Neuronal stem cell (in vitro differentiated cells): ENCODE data around the gene CEP57.

Experiments
- DNase-seq: peaks from one replicate; pipeline ENCODE4 v3.0.0-alpha.2; 2013; ENCODE audit warnings: low spot score
- H2AFZ ChIP-seq: one replicate; pipeline ENCODE4 v1.6.1; 2013; ENCODE audit warnings: mild to moderate bottlenecking, low read length, inconsistent platforms
- H2AK5ac ChIP-seq: 2 replicates; pipeline ENCODE4 v1.6.1; 2013; ENCODE audit warnings: low read depth, mild to moderate bottlenecking, inconsistent platforms, low read length, moderate library complexity, mixed read lengths
- H2BK120ac ChIP-seq: 2 replicates; pipeline ENCODE4 v1.6.1; 2013; ENCODE audit warnings: low read depth, mild to moderate bottlenecking, inconsistent platforms, low read length, moderate library complexity, mixed read lengths
- H2BK12ac ChIP-seq: one replicate; pipeline ENCODE4 v1.6.1; 2013; ENCODE audit warnings: low read length, inconsistent platforms
- H2BK15ac ChIP-seq: 2 replicates; pipeline ENCODE4 v1.6.1; 2013; ENCODE audit warnings: mild to moderate bottlenecking, low read length, inconsistent platforms, mixed read lengths
- H2BK5ac ChIP-seq: one replicate; pipeline ENCODE4 v1.6.1; 2013; ENCODE audit warnings: inconsistent platforms, mild to moderate bottlenecking, low read length, moderate library complexity
- H3K14ac ChIP-seq: one replicate; pipeline ENCODE4 v1.6.1; 2013; ENCODE audit warnings: low read length, inconsistent platforms
- H3K18ac ChIP-seq: 2 replicates; pipeline ENCODE4 v1.6.1; 2013; ENCODE audit warnings: low read length, inconsistent platforms
- H3K23ac ChIP-seq: 2 replicates; pipeline ENCODE4 v1.6.1; 2013; ENCODE audit warnings: low read depth, mild to moderate bottlenecking, mixed read lengths, low read length, inconsistent platforms; ENCODE audit not compliant: poor library complexity
- H3K27ac ChIP-seq: replicated peaks from 3 replicates; pipeline ENCODE4 v1.5.1; 2013; ENCODE audit warnings: low read length, inconsistent platforms
- H3K27me3 ChIP-seq, 3 experiments: 2 replicates each; pipeline ENCODE4 v1.6.1; 2013; ENCODE audit warnings: low read length in 3 of 3, mild to moderate bottlenecking in 2 of 3, inconsistent platforms in 1 of 3, low read depth in 1 of 3, mixed read lengths in 1 of 3, moderate library complexity in 1 of 3; ENCODE audit not compliant: control insufficient read depth in 3 of 3, insufficient read depth in 3 of 3
- H3K36me3 ChIP-seq, 2 donors: replicated peaks in 1 of 2; 2 replicates each; pipeline ENCODE4 v1.6.1; 2013; ENCODE audit warnings: low read length in 2 of 2; ENCODE audit not compliant: control insufficient read depth in 2 of 2, insufficient read depth in 2 of 2
- H3K4ac ChIP-seq: 2 replicates; pipeline ENCODE4 v1.6.1; 2013; ENCODE audit warnings: inconsistent platforms, mild to moderate bottlenecking, low read length, moderate library complexity
- H3K4me1 ChIP-seq, 2 donors: 1 replicate in 1 of 2; 2 replicates in 1 of 2; pipeline ENCODE4 v1.6.1; 2013; ENCODE audit warnings: low read length in 2 of 2, low read depth in 1 of 2; ENCODE audit not compliant: control insufficient read depth in 2 of 2, insufficient read depth in 1 of 2
- H3K4me2 ChIP-seq: one replicate; pipeline ENCODE4 v1.6.1; 2013; ENCODE audit warnings: mild to moderate bottlenecking, low read length, inconsistent platforms; ENCODE audit not compliant: insufficient read depth, poor library complexity, severe bottlenecking
- H3K4me3 ChIP-seq, 2 donors: 2 replicates each; pipeline ENCODE4 v1.5.1; 2013; ENCODE audit warnings: low read length in 2 of 2, mild to moderate bottlenecking in 2 of 2, inconsistent platforms in 1 of 2, moderate library complexity in 1 of 2
- H3K79me1 ChIP-seq: one replicate; pipeline ENCODE4 v1.6.1; 2013; ENCODE audit warnings: low read depth, mild to moderate bottlenecking, inconsistent platforms, low read length, moderate library complexity
- H3K9ac ChIP-seq: one replicate; pipeline ENCODE4 v1.6.1; 2013; ENCODE audit warnings: mild to moderate bottlenecking, low read depth, low read length, inconsistent platforms; ENCODE audit not compliant: poor library complexity
- H3K9me3 ChIP-seq, 2 donors: replicated peaks in 1 of 2; 2 replicates each; pipeline versions ENCODE3 to v1.6.1; 2013; ENCODE audit warnings: low read length in 2 of 2, mild to moderate bottlenecking in 2 of 2, inconsistent platforms in 1 of 2, low read depth in 1 of 2, mixed read lengths in 1 of 2, moderate library complexity in 1 of 2; ENCODE audit not compliant: control insufficient read depth in 2 of 2, insufficient read depth in 1 of 2
- H4K8ac ChIP-seq: one replicate; pipeline ENCODE4 v1.6.1; 2013; ENCODE audit warnings: low read depth, mild to moderate bottlenecking, inconsistent platforms, low read length, moderate library complexity
- H4K91ac ChIP-seq: one replicate; pipeline ENCODE4 v1.6.1; 2013; ENCODE audit warnings: low read length, low read depth, mild to moderate bottlenecking, inconsistent platforms; ENCODE audit not compliant: poor library complexity
- WGBS, 2 donors: extraction: QIAGEN DNeasy Blood & Tissue Kit; methylation state at CpG; one replicate each; pipeline ENCODE4 v1.1.7; 2013; ENCODE audit warnings: missing lambda C conversion rate in 2 of 2, mixed read lengths in 1 of 2; ENCODE audit not compliant: insufficient read length in 2 of 2, insufficient replicate concordance in 1 of 2; ENCODE audit errors: extremely low coverage in 2 of 2; 5-methylcytosine and 5-hydroxymethylcytosine counted together

The CEP57 gene

GRCh38 chr11:95829580-95830259, 39.4 kb downstream of the CEP57 start:
- Histone ChIP-seq H3K79me1 (no peaks in the 10 kb centered on the region), H2BK12ac (no peak overlapping the region), H3K4me3 (no peak overlapping the region), H4K91ac (no peak overlapping the region), H3K23ac (no peak overlapping the region), H2BK15ac (no peak overlapping the region), H2AK5ac (no peak overlapping the region), H3K14ac (no peak overlapping the region), H2BK5ac (no peak overlapping the region), H3K18ac (no peak overlapping the region), H2AFZ (no peak overlapping the region), H3K36me3 (peaks cover 11 to 98% of the 10 kb centered on the region in 2 donors), H3K9me3 (no peaks in the 10 kb centered on the region), H3K4me2 (no peak overlapping the region), H3K4me1 (no peaks in the 10 kb centered on the region), H4K8ac (no peak overlapping the region), H2BK120ac (no peak overlapping the region), H3K9ac (no peak overlapping the region), H3K4ac (no peak overlapping the region), H3K27ac (no peak overlapping the region), H3K27me3 (no peaks in the 10 kb centered on the region)
- no CpG with 5 or more reads among the region's 1 CpG for WGBS, 2 donors
- DNase-seq = no peak

GRCh38 chr11:95831198-95831883, 41.0 kb downstream of the CEP57 start:
- Histone ChIP-seq H3K4me3 (no peak overlapping the region), H4K8ac (no peak overlapping the region), H2BK120ac (no peak overlapping the region), H3K14ac (no peak overlapping the region), H2AFZ (no peak overlapping the region), H2BK5ac (no peak overlapping the region), H2AK5ac (no peak overlapping the region), H3K9me3 (no peaks in the 10 kb centered on the region), H3K4me2 (no peak overlapping the region), H2BK12ac (no peak overlapping the region), H3K9ac (no peak overlapping the region), H3K4me1 (no peaks in the 10 kb centered on the region), H3K36me3 (peaks cover 6 to 99% of the 10 kb centered on the region in 2 donors), H3K23ac (no peak overlapping the region), H3K27me3 (no peaks in the 10 kb centered on the region), H4K91ac (no peak overlapping the region), H3K79me1 (no peaks in the 10 kb centered on the region), H3K4ac (no peak overlapping the region), H3K18ac (no peak overlapping the region), H2BK15ac (no peak overlapping the region), H3K27ac (no peak overlapping the region)
- DNase-seq = no peak
- WGBS, 2 donors = no CpG with 5 or more reads among the region's 2 CpGs

GRCh38 chr11:95832763-95833162, 42.5 kb downstream of the CEP57 start:
- no CpG with 5 or more reads among the region's 3 CpGs for WGBS, 2 donors
- no peaks in the 10 kb centered on the region for H3K4me1 ChIP-seq
- H3K27ac ChIP-seq = no peak overlapping the region
- H4K8ac ChIP-seq = no peak overlapping the region
- H3K27me3 ChIP-seq = no peaks in the 10 kb centered on the region
- no peak overlapping the region for H2AK5ac ChIP-seq
- H3K4me3 ChIP-seq = no peak overlapping the region
- no peak overlapping the region for H3K18ac ChIP-seq
- no peak overlapping the region for H3K23ac ChIP-seq
- H3K4me2 ChIP-seq = no peak overlapping the region
- H3K79me1 ChIP-seq = no peaks in the 10 kb centered on the region
- no peak overlapping the region for H3K4ac ChIP-seq
- no peak overlapping the region for H4K91ac ChIP-seq
- no peak overlapping the region for H3K14ac ChIP-seq
- no peak overlapping the region for H2BK12ac ChIP-seq
- H2BK120ac ChIP-seq = no peak overlapping the region
- H3K9me3 ChIP-seq = no peaks in the 10 kb centered on the region
- no peak overlapping the region for H3K9ac ChIP-seq
- no peak overlapping the region for H2BK5ac ChIP-seq
- no peak overlapping the region for H2BK15ac ChIP-seq
- H2AFZ ChIP-seq = no peak overlapping the region
- no peak for DNase-seq
- peaks cover 7 to 100% of the 10 kb centered on the region in 2 donors for H3K36me3 ChIP-seq

GRCh38 chr11:95833378-95833777, 43.1 kb downstream of the CEP57 start:
- no CpG with 5 or more reads among the region's 1 CpG for WGBS, 2 donors
- Histone ChIP-seq H2AK5ac (no peak overlapping the region), H3K36me3 (peaks cover 7 to 100% of the 10 kb centered on the region in 2 donors), H3K14ac (no peak overlapping the region), H3K9ac (no peak overlapping the region), H2BK12ac (no peak overlapping the region), H3K23ac (no peak overlapping the region), H4K91ac (no peak overlapping the region), H3K79me1 (no peaks in the 10 kb centered on the region), H3K9me3 (no peaks in the 10 kb centered on the region), H3K4me2 (no peak overlapping the region), H3K4me3 (no peak overlapping the region), H3K27ac (no peak overlapping the region), H3K27me3 (no peaks in the 10 kb centered on the region), H2BK15ac (no peak overlapping the region), H3K18ac (no peak overlapping the region), H4K8ac (no peak overlapping the region), H2BK5ac (no peak overlapping the region), H2AFZ (no peak overlapping the region), H3K4me1 (no peaks in the 10 kb centered on the region), H2BK120ac (no peak overlapping the region), H3K4ac (no peak overlapping the region)
- DNase-seq = no peak
